ENCODE results near the gene KPTN. TPM values are rescaled to one million over a fixed set of nuclear protein-coding genes. Genes with fewer than 3 reads are reported as not detected.

Gene KPTN
- 31.5 and 44.5 TPM in 2 replicates for total RNA-seq (2014; rRNA removed; shearing (Covaris generic))

- DNase-seq (ENCODE audit: low spot score) = peak; percentile 87
- in situ Hi-C loops (cut with HindIII; ENCODE audit: low sequenced_read_pairs) = no loop called here
Observed at GRCh38 chr19:47483800-47484690, at the start of gene KPTN. KPTN (minus strand) TSS chr19:47484219; CDS start chr19:47484160, 59 bp downstream.

- in situ Hi-C loops (cut with HindIII; ENCODE audit: low sequenced_read_pairs) = no loop called here
- DNase-seq (ENCODE audit: low spot score) = no peak
Observed at GRCh38 chr19:47531640-47532387, 47.8 kb upstream of the KPTN start.

- no peak for DNase-seq (ENCODE audit: low spot score)
- in situ Hi-C loops (cut with HindIII; ENCODE audit: low sequenced_read_pairs) = no loop called here
Observed at GRCh38 chr19:47529018-47529742, 45.2 kb upstream of the KPTN start.

GRCh38 chr19:47526798-47527197 is 42.8 kb upstream of the KPTN start:
- in situ Hi-C loops (cut with HindIII; ENCODE audit: low sequenced_read_pairs) = no loop called here

GRCh38 chr19:47523473-47523872 is 39.5 kb upstream of the KPTN start:
- DNase-seq (ENCODE audit: low spot score) = no peak
- in situ Hi-C loops (cut with HindIII; ENCODE audit: low sequenced_read_pairs) = no loop called here

More at GRCh38 chr19:47526798-47527197, 42.8 kb upstream of the KPTN start:
- no peak for DNase-seq (ENCODE audit: low spot score)

- DNase-seq (ENCODE audit: low spot score) = no peak
- in situ Hi-C loops (cut with HindIII; ENCODE audit: low sequenced_read_pairs) = no loop called here
Observed at GRCh38 chr19:47521473-47522180, 37.6 kb upstream of the KPTN start.

- no peak for DNase-seq (ENCODE audit: low spot score)
- in situ Hi-C loops (cut with HindIII; ENCODE audit: low sequenced_read_pairs) = no loop called here
Observed at GRCh38 chr19:47520839-47521238, 36.8 kb upstream of the KPTN start.

- no peak for DNase-seq (ENCODE audit: low spot score)
- in situ Hi-C loops (cut with HindIII; ENCODE audit: low sequenced_read_pairs) = no loop called here
Observed at GRCh38 chr19:47520343-47520806, 36.4 kb upstream of the KPTN start.

- DNase-seq (ENCODE audit: low spot score) = no peak
- in situ Hi-C loops (cut with HindIII; ENCODE audit: low sequenced_read_pairs) = no loop called here
Observed at GRCh38 chr19:47518854-47519253, 34.8 kb upstream of the KPTN start.

- no peak for DNase-seq (ENCODE audit: low spot score)
- in situ Hi-C loops (cut with HindIII; ENCODE audit: low sequenced_read_pairs) = no loop called here
Observed at GRCh38 chr19:47518139-47518538, 34.1 kb upstream of the KPTN start.

GRCh38 chr19:47514869-47515588 is 31.0 kb upstream of the KPTN start, which contains the start of gene NAPA:
NAPA (minus strand) TSS chr19:47515063; CDS start chr19:47514940, 123 bp downstream.
- in situ Hi-C loops (cut with HindIII; ENCODE audit: low sequenced_read_pairs) = no loop called here
- peak; percentile 100 for DNase-seq (ENCODE audit: low spot score)

GRCh38 chr19:47514151-47514868 is 30.3 kb upstream of the KPTN start:
- in situ Hi-C loops (cut with HindIII; ENCODE audit: low sequenced_read_pairs) = no loop called here
- no peak for DNase-seq (ENCODE audit: low spot score)

- no peak for DNase-seq (ENCODE audit: low spot score)
- in situ Hi-C loops (cut with HindIII; ENCODE audit: low sequenced_read_pairs) = no loop called here
Observed at GRCh38 chr19:47512948-47513319, 28.9 kb upstream of the KPTN start.

- DNase-seq (ENCODE audit: low spot score) = no peak
- in situ Hi-C loops (cut with HindIII; ENCODE audit: low sequenced_read_pairs) = no loop called here
Observed at GRCh38 chr19:47512183-47512947, 28.3 kb upstream of the KPTN start.

- peak; percentile 82 for DNase-seq (ENCODE audit: low spot score)
- in situ Hi-C loops (cut with HindIII; ENCODE audit: low sequenced_read_pairs) = no loop called here
Observed at GRCh38 chr19:47511681-47512080, 27.7 kb upstream of the KPTN start.

GRCh38 chr19:47511128-47511517 is 27.1 kb upstream of the KPTN start:
- in situ Hi-C loops (cut with HindIII; ENCODE audit: low sequenced_read_pairs) = no loop called here
- DNase-seq (ENCODE audit: low spot score) = peak; percentile 81
